ENCODE measurements around the gene EIF4H. TPM values are rescaled to one million over a fixed set of nuclear protein-coding genes. Genes with fewer than 3 reads are reported as not detected.
A peak's percentile ranks its signal among the peaks of the same experiment; 100 is the strongest.

EIF4H gene
- 135 and 180 TPM in 2 replicates for total RNA-seq (2011; cell fraction: chromatin; rRNA removed; ENCODE audit: low replicate concordance)
- 102 and 103 TPM in 2 replicates for total RNA-seq (2011; cell fraction: nucleolus; rRNA removed)
- total RNA-seq (2011; cell fraction: nucleoplasm; rRNA removed), result 156 and 188 TPM in 2 replicates
- 315 and 338 TPM in 2 replicates for total RNA-seq (2014; rRNA removed)
- 262 and 319 TPM in 2 replicates for total RNA-seq (2014; rRNA removed; fragmentation: Illumina TruSeq; extraction: Trizol)
- total RNA-seq (2015; rRNA removed; fragmentation: Illumina TruSeq; extraction: Trizol), result 350 and 354 TPM in 2 replicates
- 408 and 416 TPM in 2 replicates for total RNA-seq (2021)
- 346 and 435 TPM in 2 replicates for polyA plus RNA-seq (2011; rRNA removed)
- polyA plus RNA-seq (2011; cell fraction: cytosol; rRNA removed), result 391 and 403 TPM in 2 replicates
- 160 and 185 TPM in 2 replicates for polyA plus RNA-seq (2011; cell fraction: nucleus; rRNA removed)
- 372 and 407 TPM in 2 replicates for polyA plus RNA-seq (2012)
- polyA plus RNA-seq (2014; fragmentation: Illumina TruSeq; extraction: Trizol), result 319 and 334 TPM in 2 replicates
- 10 to 100 TPM; 11.0 to 15.9 TPM for polyA plus RNA-seq (2014; fragmentation: Nextera tagmentation; extraction: Ambion mirVana)
- polyA plus RNA-seq (2014; rRNA removed), result 369 and 425 TPM in 2 replicates
- 295 and 304 TPM in 2 replicates for polyA minus RNA-seq (2011; rRNA and poly(A)+ RNA removed)
- polyA minus RNA-seq (2011; cell fraction: cytosol; rRNA and poly(A)+ RNA removed), result 159 and 193 TPM in 2 replicates
- 95.7 and 151 TPM in 2 replicates for polyA minus RNA-seq (2011; cell fraction: nucleus; rRNA and poly(A)+ RNA removed)
- Bru-seq, nascent RNA, result percentile 98 among the genes with signal in this experiment
- BruChase-seq, experiment 1, labeled RNA remaining after a 2-hour chase, result percentile 99 among the genes with signal in this experiment
- percentile 99 among the genes with signal in this experiment for BruChase-seq, experiment 2, labeled RNA remaining after a 6-hour chase
- long read RNA-seq, experiment 1, transcript EIF4H-201 (7 exons, 2,679 nt), result minor isoform, 775 of 2,702 reads
- long read RNA-seq, experiment 1, transcript EIF4H-202 (6 exons, 2,503 nt), result major isoform, 1,052 of 2,702 reads
- long read RNA-seq, experiment 1, partial matches to known transcripts, result 823 of 2,702 reads
- long read RNA-seq, experiment 1, other reads (novel, unspliced or antisense), result 52 of 2,702 reads
- long read RNA-seq, experiment 2, transcript EIF4H-202 (6 exons, 2,503 nt), result major isoform, 178 of 535 reads
- long read RNA-seq, experiment 2, transcript EIF4H-201 (7 exons, 2,679 nt), result minor isoform, 103 of 535 reads
- long read RNA-seq, experiment 2, partial matches to known transcripts, result 234 of 535 reads
- long read RNA-seq, experiment 2, other reads (novel, unspliced or antisense), result 20 of 535 reads
- long read RNA-seq, experiment 3, transcript EIF4H-202 (6 exons, 2,503 nt), result major isoform, 257 of 433 reads
- long read RNA-seq, experiment 3, transcript EIF4H-201 (7 exons, 2,679 nt), result minor isoform, 108 of 433 reads
- long read RNA-seq, experiment 3, partial matches to known transcripts, result 50 of 433 reads
- long read RNA-seq, experiment 3, other reads (novel, unspliced or antisense), result 18 of 433 reads

DNA sequence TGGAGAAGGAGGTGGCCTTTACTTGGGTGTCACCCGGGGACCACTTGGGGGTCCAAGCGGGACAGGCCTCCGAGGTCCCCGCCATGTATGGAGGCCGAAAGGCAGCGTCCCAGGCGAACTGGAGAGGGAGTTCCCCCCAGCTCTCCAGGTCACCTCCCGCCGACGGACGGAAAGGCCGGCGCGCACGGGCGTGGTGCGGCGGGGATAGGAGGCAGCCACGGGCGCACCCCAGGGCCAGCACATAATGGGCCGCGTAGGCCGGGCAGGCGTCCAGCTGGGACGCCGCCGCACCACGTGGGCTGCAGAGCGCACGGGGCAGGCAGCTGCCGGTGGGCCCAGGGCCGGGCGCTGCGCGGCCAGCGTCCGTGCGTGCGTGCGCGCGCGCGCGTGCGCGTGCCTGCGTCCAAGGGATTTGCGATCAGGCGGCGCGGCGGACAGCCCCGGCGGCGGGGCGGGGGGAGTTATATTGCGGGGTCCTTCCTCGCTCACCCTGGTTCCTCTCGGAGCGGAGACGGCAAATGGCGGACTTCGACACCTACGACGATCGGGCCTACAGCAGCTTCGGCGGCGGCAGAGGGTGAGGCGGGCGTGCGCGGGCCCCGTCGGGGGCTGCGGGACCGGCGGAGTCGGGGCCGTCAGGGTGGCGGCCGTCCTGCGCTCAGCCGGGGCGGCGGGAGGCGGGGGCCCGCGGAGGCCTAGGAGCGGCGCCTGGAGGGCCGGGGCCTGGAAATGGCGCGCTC is at the start of gene EIF4H:
Gene EIF4H (plus strand): TSS at position 491 of the 740 bp plus-strand sequence. CDS start 28 bp downstream, at position 519.
- in situ Hi-C loops (cut with MboI), result no loop called here
- intact Hi-C loops (cut with micrococcal nuclease), result loop anchor here (5.0 kb wide), 1 partner anchor 92 kb away; the partner anchor contains the start of gene LIMK1
- peaks cover 33% of the 10 kb centered on the region for H4K20me1 ChIP-seq (replicated peaks; ENCODE audit: control insufficient read depth, insufficient read depth, low read length)
- H3K9me3 ChIP-seq (replicated peaks; ENCODE audit: control insufficient read depth, insufficient read depth, low read depth, low read length), result no peaks in the 10 kb centered on the region
- peak; percentile 93 for ATAC-seq
- ChIA-PET CTCF (ENCODE audit: low intra/inter-chr PET ratio) (interaction anchor here (0.6 to 1.3 kb wide), 3 partner anchors 24 to 106 kb away, joined by 3 read pairs; no protein-coding TSS in a partner anchor), POLR2A (interaction anchor here (0.6 to 8.8 kb wide), 20 partner anchors 9 to 595 kb away, joined by 3 to 86 read pairs (median 5); partner anchors contain the start of gene LIMK1)
- DNase-seq (ENCODE audit: extremely low read depth in 1 of 4, low spot score in 3 of 4), result peak; percentile 96 to 99 (median 97)
- H3K36me3 ChIP-seq (ENCODE audit: control insufficient read depth, insufficient read depth, low read length), result peaks cover 35% of the 10 kb centered on the region
- no peaks in the 10 kb centered on the region for H3K9me1 ChIP-seq (ENCODE audit: control insufficient read depth, insufficient read depth, low read length)
- peak; percentile 77 for FAIRE-seq
- peak within 1 kb of the TSS; percentile 93 to 98 for H3K9ac ChIP-seq (ENCODE audit: insufficient read depth in 1 of 2, low read depth in 2 of 2, low read length in 2 of 2)
- peaks cover 60% of the 10 kb centered on the region for H3K79me2 ChIP-seq (ENCODE audit: control insufficient read depth, insufficient read depth, low read length)
- BruUV-seq (replicated peaks), result TSS peak; percentile 84
- WGBS (ENCODE audit: insufficient coverage, low coverage, missing lambda C conversion rate), result under 1% methylated on average over 84 of the region's 95 CpGs
- peak within 1 kb of the TSS; percentile 85 for H2AFZ ChIP-seq (ENCODE audit: low read depth, low read length)
- H3K27ac ChIP-seq (ENCODE audit: extremely low read depth, low read depth, low read length), result peak within 1 kb of the TSS; percentile 91
- H3K4me3 ChIP-seq, result peak within 1 kb of the TSS; percentile 79
- no peaks in the 10 kb centered on the region for H3K27me3 ChIP-seq (ENCODE audit: control insufficient read depth in 2 of 2, insufficient read depth in 2 of 2, low read length in 2 of 2)
- H3K4me1 ChIP-seq (replicated peaks in 1 of 2; ENCODE audit: control insufficient read depth in 2 of 2, insufficient read depth in 2 of 2, low read length in 2 of 2), result peaks cover 24 to 35% of the 10 kb centered on the region in 2 experiments; a peak in 4 of 5 replicates
- H3K4me2 ChIP-seq (ENCODE audit: insufficient read depth, low read length), result peak within 1 kb of the TSS; percentile 96
- TF ChIP-seq, protein P1, sequence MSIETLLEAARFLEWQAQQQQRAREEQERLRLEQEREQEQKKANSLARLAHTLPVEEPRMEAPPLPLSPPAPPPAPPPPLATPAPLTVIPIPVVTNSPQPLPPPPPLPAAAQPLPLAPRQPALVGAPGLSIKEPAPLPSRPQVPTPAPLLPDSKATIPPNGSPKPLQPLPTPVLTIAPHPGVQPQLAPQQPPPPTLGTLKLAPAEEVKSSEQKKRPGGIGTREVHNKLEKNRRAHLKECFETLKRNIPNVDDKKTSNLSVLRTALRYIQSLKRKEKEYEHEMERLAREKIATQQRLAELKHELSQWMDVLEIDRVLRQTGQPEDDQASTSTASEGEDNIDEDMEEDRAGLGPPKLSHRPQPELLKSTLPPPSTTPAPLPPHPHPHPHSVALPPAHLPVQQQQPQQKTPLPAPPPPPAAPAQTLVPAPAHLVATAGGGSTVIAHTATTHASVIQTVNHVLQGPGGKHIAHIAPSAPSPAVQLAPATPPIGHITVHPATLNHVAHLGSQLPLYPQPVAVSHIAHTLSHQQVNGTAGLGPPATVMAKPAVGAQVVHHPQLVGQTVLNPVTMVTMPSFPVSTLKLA (conservative IDR thresholded peaks at IDR 0.05), result peak; percentile 88 to 97
- TF ChIP-seq JUND (IDR thresholded peaks at IDR 0.05; ENCODE audit: borderline replicate concordance, low read depth, low read length) (peak; percentile 22; the same call in 1 of the 2 replicates), JUND (tag; IDR thresholded peaks at IDR 0.05; ENCODE audit: borderline replicate concordance, low read depth, low read length) (no peak; the same call in 2 of the 3 replicates), POLR2A (conservative IDR thresholded peaks at IDR 0.05) (peak; percentile 76), ZNF217 (CRISPR knock-in tag; IDR thresholded peaks at IDR 0.05) (no peak), GATAD2B (IDR thresholded peaks at IDR 0.05; ENCODE audit: borderline replicate concordance) (peak; percentile 91), SIN3B (IDR thresholded peaks at IDR 0.05; ENCODE audit: low read depth) (peak; percentile 88), CREBBP (IDR thresholded peaks at IDR 0.05; ENCODE audit: low read depth, low read length) (no peak), HNRNPLL (IDR thresholded peaks at IDR 0.05; ENCODE audit: low read depth, low read length, poor library complexity, severe bottlenecking) (peak; percentile 85), ESRRA (IDR thresholded peaks at IDR 0.05; ENCODE audit: borderline replicate concordance, low read depth) (peak; percentile 73), ZNF584 (CRISPR knock-in tag; IDR thresholded peaks at IDR 0.05; ENCODE audit: low read depth) (peak; percentile 50; the same call in 1 of the 2 replicates), DMBX1 (CRISPR knock-in tag; IDR thresholded peaks at IDR 0.05; ENCODE audit: borderline replicate concordance) (no peak)
- TF ChIP-seq, protein P2, sequence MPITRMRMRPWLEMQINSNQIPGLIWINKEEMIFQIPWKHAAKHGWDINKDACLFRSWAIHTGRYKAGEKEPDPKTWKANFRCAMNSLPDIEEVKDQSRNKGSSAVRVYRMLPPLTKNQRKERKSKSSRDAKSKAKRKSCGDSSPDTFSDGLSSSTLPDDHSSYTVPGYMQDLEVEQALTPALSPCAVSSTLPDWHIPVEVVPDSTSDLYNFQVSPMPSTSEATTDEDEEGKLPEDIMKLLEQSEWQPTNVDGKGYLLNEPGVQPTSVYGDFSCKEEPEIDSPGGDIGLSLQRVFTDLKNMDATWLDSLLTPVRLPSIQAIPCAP (CRISPR knock-in tag; IDR thresholded peaks at IDR 0.05; ENCODE audit: borderline replicate concordance), result peak; percentile 92; the same call in 1 of the 2 replicates

Measured in K562 (cell line).